ENCODE results near the gene CDH4.

CDH4 gene

DNA sequence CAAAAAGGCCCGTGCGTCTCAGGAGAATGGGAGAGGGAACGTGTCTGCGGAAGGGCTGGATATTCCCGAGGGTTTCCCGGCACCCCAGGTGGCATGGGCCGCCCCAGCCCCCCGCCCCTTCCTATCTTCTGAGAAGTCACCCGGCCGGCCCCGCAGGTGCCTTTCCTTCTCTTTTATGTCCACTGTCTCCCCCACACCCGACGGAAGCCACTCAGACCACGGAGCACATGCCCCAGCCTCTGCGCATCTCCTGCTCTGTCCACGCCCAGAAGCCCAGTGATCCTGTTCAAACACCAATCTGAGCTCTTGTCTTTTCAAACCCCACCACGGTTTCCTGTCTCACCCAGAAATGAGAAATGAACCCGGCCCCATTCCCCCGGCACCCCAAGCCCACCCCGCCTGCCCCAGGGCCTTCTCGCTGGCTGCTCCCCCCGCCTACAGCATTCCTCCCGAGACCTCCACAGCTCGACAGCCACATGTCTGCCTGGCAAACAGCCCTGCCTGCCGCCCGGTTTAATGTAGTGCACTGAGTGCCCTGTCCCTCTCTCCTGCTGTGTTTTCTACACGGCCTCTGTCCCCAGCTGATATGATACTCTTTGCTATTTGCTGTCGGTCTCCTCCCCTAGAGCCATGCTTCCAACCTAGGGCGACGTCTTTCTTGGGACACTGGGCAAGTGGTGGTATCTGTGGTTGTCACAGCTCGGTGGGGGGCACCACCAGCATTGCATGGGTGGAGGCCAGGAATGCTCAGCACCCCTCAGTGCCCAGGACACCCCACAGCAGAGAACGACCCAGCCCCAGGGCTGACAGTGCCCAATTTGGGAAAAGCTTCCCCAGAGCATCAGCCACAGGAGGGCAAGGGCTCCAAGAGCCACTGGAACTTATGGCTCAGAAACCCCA is 630.9 kb downstream of the CDH4 start:
- Histone ChIP-seq H3K9me2 (replicated peaks; ENCODE audit: insufficient read depth, low read length) (no peaks in the 10 kb centered on the region), H2AFZ (ENCODE audit: low read depth, low read length, severe bottlenecking) (no peak overlapping the region), H3K9me3 (ENCODE audit: insufficient read depth, low read length) (no peaks in the 10 kb centered on the region), H3K36me3 (ENCODE audit: low read length) (no peaks in the 10 kb centered on the region), H3K27ac (ENCODE audit: low read depth, low read length) (no peak overlapping the region), H3K4me2 (ENCODE audit: low read depth, low read length, poor library complexity, severe bottlenecking) (no peak overlapping the region), H3K27me3 (ENCODE audit: low read length) (no peaks in the 10 kb centered on the region), H3F3A (ENCODE audit: insufficient read depth) (no peaks in the 10 kb centered on the region), H3K4me3 (ENCODE audit: insufficient read depth, low read length, poor library complexity, severe bottlenecking) (no peak overlapping the region), H3K9ac (ENCODE audit: low read length) (no peak overlapping the region), H4K20me1 (ENCODE audit: low read depth, low read length) (no peaks in the 10 kb centered on the region), H3K79me2 (ENCODE audit: insufficient read depth, low read length) (no peaks in the 10 kb centered on the region)
- TF ChIP-seq EZH2phosphoT487 (conservative IDR thresholded peaks at IDR 0.05; ENCODE audit: low read length): no peak
- TF ChIP-seq, protein P1, sequence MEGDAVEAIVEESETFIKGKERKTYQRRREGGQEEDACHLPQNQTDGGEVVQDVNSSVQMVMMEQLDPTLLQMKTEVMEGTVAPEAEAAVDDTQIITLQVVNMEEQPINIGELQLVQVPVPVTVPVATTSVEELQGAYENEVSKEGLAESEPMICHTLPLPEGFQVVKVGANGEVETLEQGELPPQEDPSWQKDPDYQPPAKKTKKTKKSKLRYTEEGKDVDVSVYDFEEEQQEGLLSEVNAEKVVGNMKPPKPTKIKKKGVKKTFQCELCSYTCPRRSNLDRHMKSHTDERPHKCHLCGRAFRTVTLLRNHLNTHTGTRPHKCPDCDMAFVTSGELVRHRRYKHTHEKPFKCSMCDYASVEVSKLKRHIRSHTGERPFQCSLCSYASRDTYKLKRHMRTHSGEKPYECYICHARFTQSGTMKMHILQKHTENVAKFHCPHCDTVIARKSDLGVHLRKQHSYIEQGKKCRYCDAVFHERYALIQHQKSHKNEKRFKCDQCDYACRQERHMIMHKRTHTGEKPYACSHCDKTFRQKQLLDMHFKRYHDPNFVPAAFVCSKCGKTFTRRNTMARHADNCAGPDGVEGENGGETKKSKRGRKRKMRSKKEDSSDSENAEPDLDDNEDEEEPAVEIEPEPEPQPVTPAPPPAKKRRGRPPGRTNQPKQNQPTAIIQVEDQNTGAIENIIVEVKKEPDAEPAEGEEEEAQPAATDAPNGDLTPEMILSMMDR (IDR thresholded peaks at IDR 0.05; ENCODE audit: insufficient read depth, low read length, poor library complexity, severe bottlenecking): no peak

DNA sequence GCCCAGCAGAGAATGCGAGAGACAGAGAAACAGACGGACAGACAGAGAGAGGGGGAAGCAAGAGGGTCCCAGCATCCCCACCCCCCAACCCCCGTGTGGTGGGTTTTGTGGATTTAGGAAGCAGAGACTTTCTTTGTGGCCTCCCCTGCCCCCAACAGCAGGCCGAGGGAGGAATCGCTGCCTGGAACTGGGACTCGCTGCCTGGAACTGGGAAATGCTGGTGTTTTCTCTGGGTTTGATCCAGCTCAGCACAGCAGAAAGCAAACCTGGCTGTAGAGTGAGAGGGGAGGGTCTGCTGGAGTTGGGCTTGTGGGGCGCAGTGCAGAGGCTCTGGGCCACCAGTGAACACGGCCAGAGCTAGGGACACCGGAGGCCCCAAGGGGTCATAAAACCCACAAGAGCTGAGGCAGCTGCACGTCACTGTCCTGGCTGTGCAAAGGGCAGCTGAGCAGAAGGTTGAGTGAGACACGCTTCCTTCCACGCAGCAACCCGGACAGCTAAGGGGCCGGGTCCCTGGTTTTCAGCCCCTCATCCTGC is 631.9 kb downstream of the CDH4 start:
- Histone ChIP-seq H3K27ac (ENCODE audit: low read depth, low read length) (no peak overlapping the region), H3K9ac (ENCODE audit: low read length) (no peak overlapping the region), H3K9me3 (ENCODE audit: insufficient read depth, low read length) (no peaks in the 10 kb centered on the region), H3K4me3 (ENCODE audit: insufficient read depth, low read length, poor library complexity, severe bottlenecking) (no peak overlapping the region), H3K9me2 (replicated peaks; ENCODE audit: insufficient read depth, low read length) (no peaks in the 10 kb centered on the region), H3K4me2 (ENCODE audit: low read depth, low read length, poor library complexity, severe bottlenecking) (no peak overlapping the region), H2AFZ (ENCODE audit: low read depth, low read length, severe bottlenecking) (no peak overlapping the region), H3K27me3 (ENCODE audit: low read length) (no peaks in the 10 kb centered on the region), H3K36me3 (ENCODE audit: low read length) (no peaks in the 10 kb centered on the region), H4K20me1 (ENCODE audit: low read depth, low read length) (no peaks in the 10 kb centered on the region), H3K79me2 (ENCODE audit: insufficient read depth, low read length) (no peaks in the 10 kb centered on the region), H3F3A (ENCODE audit: insufficient read depth) (no peaks in the 10 kb centered on the region)
- no peak for TF ChIP-seq EZH2phosphoT487 (conservative IDR thresholded peaks at IDR 0.05; ENCODE audit: low read length)
- TF ChIP-seq, protein P1 (IDR thresholded peaks at IDR 0.05; ENCODE audit: insufficient read depth, low read length, poor library complexity, severe bottlenecking): no peak

DNA sequence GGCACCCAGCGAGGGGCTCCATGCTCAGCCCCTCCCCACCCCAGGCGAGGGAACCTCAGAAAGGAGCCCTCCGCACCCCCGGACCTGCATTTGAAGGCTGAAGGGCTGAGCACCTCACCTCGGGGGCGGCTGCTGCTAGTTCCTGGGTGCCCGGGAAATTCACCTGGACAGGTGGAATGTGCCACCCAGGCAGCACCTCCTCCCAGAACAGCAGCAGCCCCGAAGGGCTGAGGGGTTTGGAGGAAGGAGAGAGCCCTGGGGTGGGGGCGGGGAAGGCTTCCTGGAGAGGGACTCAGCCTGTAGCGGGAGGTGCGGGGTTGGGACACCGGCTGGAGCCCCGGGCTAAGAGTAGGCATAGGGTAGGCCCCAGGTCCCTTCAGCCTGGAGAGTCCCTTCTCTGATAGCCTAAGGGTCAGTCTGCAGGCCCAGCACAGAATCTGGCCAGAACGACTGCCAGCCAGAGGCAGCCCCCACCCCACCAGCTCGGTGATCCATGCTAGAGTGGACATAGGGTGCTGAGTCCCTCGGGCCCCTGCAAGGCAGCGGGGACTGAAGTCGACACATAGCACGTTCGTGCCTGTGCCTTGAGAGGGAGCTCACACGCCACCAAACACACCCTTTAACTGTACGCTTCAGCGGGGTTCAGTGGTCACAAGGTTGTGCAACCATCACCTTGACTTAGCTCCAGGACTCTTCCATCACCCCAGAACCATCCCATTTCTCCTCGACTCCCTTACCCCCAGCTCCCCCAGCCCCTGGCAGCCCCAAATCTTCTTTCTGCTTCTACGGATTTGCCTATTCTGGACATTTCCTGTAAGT is 632.7 kb downstream of the CDH4 start:
- no peak for TF ChIP-seq EZH2phosphoT487 (conservative IDR thresholded peaks at IDR 0.05; ENCODE audit: low read length)
- TF ChIP-seq, protein P1 (IDR thresholded peaks at IDR 0.05; ENCODE audit: insufficient read depth, low read length, poor library complexity, severe bottlenecking): no peak
- Histone ChIP-seq H3F3A (ENCODE audit: insufficient read depth) (no peaks in the 10 kb centered on the region), H3K27me3 (ENCODE audit: low read length) (no peaks in the 10 kb centered on the region), H2AFZ (ENCODE audit: low read depth, low read length, severe bottlenecking) (no peak overlapping the region), H3K36me3 (ENCODE audit: low read length) (no peaks in the 10 kb centered on the region), H3K4me2 (ENCODE audit: low read depth, low read length, poor library complexity, severe bottlenecking) (no peak overlapping the region), H3K9me3 (ENCODE audit: insufficient read depth, low read length) (no peaks in the 10 kb centered on the region), H4K20me1 (ENCODE audit: low read depth, low read length) (no peaks in the 10 kb centered on the region), H3K9ac (ENCODE audit: low read length) (no peak overlapping the region), H3K4me3 (ENCODE audit: insufficient read depth, low read length, poor library complexity, severe bottlenecking) (no peak overlapping the region), H3K79me2 (ENCODE audit: insufficient read depth, low read length) (no peaks in the 10 kb centered on the region), H3K9me2 (replicated peaks; ENCODE audit: insufficient read depth, low read length) (no peaks in the 10 kb centered on the region), H3K27ac (ENCODE audit: low read depth, low read length) (no peak overlapping the region)
